ENCODE data around the gene SGCD.

DNA sequence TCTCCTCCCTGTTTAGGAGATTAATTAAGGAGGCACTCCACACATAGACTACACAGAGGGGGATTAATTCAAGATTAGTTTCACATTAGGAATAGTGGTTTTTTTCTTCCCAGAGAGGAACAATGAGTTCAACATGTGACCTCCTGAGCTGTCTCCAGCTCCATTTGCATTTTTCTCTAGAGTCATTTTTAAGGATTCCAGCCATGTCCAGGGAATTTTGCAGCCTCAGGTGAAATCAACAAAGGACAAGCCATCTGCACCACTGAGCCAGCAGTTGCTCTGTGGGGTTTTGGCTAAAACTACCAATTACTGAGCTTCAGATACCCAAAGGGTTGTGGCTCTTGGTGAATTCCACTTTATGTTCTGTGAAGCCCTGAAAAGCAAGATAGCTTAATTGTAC lies 264.7 kb downstream of the SGCD start:
- TF ChIP-seq MED1 (CRISPR knock-in tag; IDR thresholded peaks at IDR 0.05; ENCODE audit: borderline replicate concordance): no peak
- no peak for TF ChIP-seq PML (IDR thresholded peaks at IDR 0.05; ENCODE audit: low read length)
- TF ChIP-seq ZNF584 (CRISPR knock-in tag; IDR thresholded peaks at IDR 0.05; ENCODE audit: low read depth): no peak
- TF ChIP-seq MXI1 (IDR thresholded peaks at IDR 0.05; ENCODE audit: low read depth, low read length): no peak
- TF ChIP-seq POLR2A (conservative IDR thresholded peaks at IDR 0.05): no peak
- no peak for TF ChIP-seq ZNF707 (CRISPR knock-in tag; conservative IDR thresholded peaks at IDR 0.05)
- no peak for TF ChIP-seq MLLT1 (IDR thresholded peaks at IDR 0.05)
- no peak for TF ChIP-seq RFX5 (IDR thresholded peaks at IDR 0.05; ENCODE audit: low read depth, low read length)
- no peak for TF ChIP-seq ZEB2 (IDR thresholded peaks at IDR 0.05)
- TF ChIP-seq, protein P1, sequence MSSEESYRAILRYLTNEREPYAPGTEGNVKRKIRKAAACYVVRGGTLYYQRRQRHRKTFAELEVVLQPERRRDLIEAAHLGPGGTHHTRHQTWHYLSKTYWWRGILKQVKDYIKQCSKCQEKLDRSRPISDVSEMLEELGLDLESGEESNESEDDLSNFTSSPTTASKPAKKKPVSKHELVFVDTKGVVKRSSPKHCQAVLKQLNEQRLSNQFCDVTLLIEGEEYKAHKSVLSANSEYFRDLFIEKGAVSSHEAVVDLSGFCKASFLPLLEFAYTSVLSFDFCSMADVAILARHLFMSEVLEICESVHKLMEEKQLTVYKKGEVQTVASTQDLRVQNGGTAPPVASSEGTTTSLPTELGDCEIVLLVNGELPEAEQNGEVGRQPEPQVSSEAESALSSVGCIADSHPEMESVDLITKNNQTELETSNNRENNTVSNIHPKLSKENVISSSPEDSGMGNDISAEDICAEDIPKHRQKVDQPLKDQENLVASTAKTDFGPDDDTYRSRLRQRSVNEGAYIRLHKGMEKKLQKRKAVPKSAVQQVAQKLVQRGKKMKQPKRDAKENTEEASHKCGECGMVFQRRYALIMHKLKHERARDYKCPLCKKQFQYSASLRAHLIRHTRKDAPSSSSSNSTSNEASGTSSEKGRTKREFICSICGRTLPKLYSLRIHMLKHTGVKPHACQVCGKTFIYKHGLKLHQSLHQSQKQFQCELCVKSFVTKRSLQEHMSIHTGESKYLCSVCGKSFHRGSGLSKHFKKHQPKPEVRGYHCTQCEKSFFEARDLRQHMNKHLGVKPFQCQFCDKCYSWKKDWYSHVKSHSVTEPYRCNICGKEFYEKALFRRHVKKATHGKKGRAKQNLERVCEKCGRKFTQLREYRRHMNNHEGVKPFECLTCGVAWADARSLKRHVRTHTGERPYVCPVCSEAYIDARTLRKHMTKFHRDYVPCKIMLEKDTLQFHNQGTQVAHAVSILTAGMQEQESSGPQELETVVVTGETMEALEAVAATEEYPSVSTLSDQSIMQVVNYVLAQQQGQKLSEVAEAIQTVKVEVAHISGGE (CRISPR knock-in tag; IDR thresholded peaks at IDR 0.05): no peak
- TF ChIP-seq, protein P2, sequence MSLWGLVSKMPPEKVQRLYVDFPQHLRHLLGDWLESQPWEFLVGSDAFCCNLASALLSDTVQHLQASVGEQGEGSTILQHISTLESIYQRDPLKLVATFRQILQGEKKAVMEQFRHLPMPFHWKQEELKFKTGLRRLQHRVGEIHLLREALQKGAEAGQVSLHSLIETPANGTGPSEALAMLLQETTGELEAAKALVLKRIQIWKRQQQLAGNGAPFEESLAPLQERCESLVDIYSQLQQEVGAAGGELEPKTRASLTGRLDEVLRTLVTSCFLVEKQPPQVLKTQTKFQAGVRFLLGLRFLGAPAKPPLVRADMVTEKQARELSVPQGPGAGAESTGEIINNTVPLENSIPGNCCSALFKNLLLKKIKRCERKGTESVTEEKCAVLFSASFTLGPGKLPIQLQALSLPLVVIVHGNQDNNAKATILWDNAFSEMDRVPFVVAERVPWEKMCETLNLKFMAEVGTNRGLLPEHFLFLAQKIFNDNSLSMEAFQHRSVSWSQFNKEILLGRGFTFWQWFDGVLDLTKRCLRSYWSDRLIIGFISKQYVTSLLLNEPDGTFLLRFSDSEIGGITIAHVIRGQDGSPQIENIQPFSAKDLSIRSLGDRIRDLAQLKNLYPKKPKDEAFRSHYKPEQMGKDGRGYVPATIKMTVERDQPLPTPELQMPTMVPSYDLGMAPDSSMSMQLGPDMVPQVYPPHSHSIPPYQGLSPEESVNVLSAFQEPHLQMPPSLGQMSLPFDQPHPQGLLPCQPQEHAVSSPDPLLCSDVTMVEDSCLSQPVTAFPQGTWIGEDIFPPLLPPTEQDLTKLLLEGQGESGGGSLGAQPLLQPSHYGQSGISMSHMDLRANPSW (CRISPR knock-in tag; IDR thresholded peaks at IDR 0.05): no peak
